Measurements from ENCODE around the gene TBL3.

The TBL3 gene

GRCh38 chr16:2027024-2028010 is 55.5 kb downstream of the TBL3 start:
- no peak for DNase-seq (ENCODE audit: low read depth)
- no peak overlapping the region for H3K4me3 ChIP-seq (ENCODE audit: low read depth, low read length)
- TF ChIP-seq CTCF (IDR thresholded peaks at IDR 0.05; ENCODE audit: low read depth, low read length) (no peak), MYC (IDR thresholded peaks at IDR 0.05; ENCODE audit: low read depth, low read length) (no peak)
- TF ChIP-seq, protein P1, sequence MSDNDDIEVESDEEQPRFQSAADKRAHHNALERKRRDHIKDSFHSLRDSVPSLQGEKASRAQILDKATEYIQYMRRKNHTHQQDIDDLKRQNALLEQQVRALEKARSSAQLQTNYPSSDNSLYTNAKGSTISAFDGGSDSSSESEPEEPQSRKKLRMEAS (IDR thresholded peaks at IDR 0.05; ENCODE audit: low read depth, low read length) = no peak

DNA sequence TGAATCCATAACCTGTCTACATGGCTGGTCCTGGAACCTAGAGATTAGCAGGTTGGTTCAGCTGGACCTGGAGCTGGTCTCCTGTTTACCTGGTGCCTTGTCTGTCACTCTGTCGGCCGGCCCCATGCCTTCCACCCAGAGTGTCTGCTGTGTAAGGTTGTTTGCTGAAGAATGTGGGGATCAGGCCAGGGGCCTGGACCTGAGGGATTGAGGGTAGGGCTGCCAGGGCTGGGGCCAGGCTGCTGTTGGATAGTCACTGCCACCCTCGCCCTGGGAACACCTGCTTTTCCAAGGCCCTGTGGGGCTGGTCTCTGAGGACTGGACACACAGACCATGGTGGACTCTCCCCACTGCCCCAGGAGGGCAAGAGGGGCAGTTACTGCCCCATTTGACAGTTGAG is 56.3 kb downstream of the TBL3 start:
- TF ChIP-seq, protein P1 (IDR thresholded peaks at IDR 0.05; ENCODE audit: low read depth, low read length) = no peak
- TF ChIP-seq MYC (IDR thresholded peaks at IDR 0.05; ENCODE audit: low read depth, low read length) (no peak), POLR2A (IDR thresholded peaks at IDR 0.05; ENCODE audit: extremely low read depth, insufficient read length) (no peak), CTCF (IDR thresholded peaks at IDR 0.05; ENCODE audit: low read depth, low read length) (no peak)

GRCh38 chr16:2028620-2029220 is 56.9 kb downstream of the TBL3 start:
- TF ChIP-seq MYC (IDR thresholded peaks at IDR 0.05; ENCODE audit: low read depth, low read length) = no peak
- no peak for TF ChIP-seq POLR2A (IDR thresholded peaks at IDR 0.05; ENCODE audit: extremely low read depth, insufficient read length)
- TF ChIP-seq CTCF (IDR thresholded peaks at IDR 0.05; ENCODE audit: low read depth, low read length) = no peak
- DNase-seq (ENCODE audit: low read depth) = no peak
- no peak overlapping the region for H3K4me3 ChIP-seq (ENCODE audit: low read depth, low read length)

More for the DNA sequence above, 56.3 kb downstream of the TBL3 start:
- DNase-seq (ENCODE audit: low read depth) = no peak
- no peak overlapping the region for H3K4me3 ChIP-seq (ENCODE audit: low read depth, low read length)

GRCh38 chr16:2029350-2029749 is 57.5 kb downstream of the TBL3 start:
- no peak overlapping the region for H3K4me3 ChIP-seq (ENCODE audit: low read depth, low read length)
- TF ChIP-seq CTCF (IDR thresholded peaks at IDR 0.05; ENCODE audit: low read depth, low read length) = no peak
- TF ChIP-seq POLR2A (IDR thresholded peaks at IDR 0.05; ENCODE audit: extremely low read depth, insufficient read length) = no peak
- TF ChIP-seq, protein P1 (IDR thresholded peaks at IDR 0.05; ENCODE audit: low read depth, low read length) = no peak
- TF ChIP-seq MYC (IDR thresholded peaks at IDR 0.05; ENCODE audit: low read depth, low read length) = no peak
- no peak for DNase-seq (ENCODE audit: low read depth)

GRCh38 chr16:2030036-2030435 is 58.2 kb downstream of the TBL3 start:
- no peak overlapping the region for H3K4me3 ChIP-seq (ENCODE audit: low read depth, low read length)
- DNase-seq (ENCODE audit: low read depth) = no peak
- TF ChIP-seq, protein P1 (IDR thresholded peaks at IDR 0.05; ENCODE audit: low read depth, low read length) = no peak
- no peak for TF ChIP-seq CTCF (IDR thresholded peaks at IDR 0.05; ENCODE audit: low read depth, low read length)
- no peak for TF ChIP-seq MYC (IDR thresholded peaks at IDR 0.05; ENCODE audit: low read depth, low read length)
- no peak for TF ChIP-seq POLR2A (IDR thresholded peaks at IDR 0.05; ENCODE audit: extremely low read depth, insufficient read length)

Data from NB4 (cell line).